PC-9 (cell line): ENCODE measurements around the gene C3. TPM values are rescaled to one million over a fixed set of nuclear protein-coding genes. Genes with fewer than 3 reads are reported as not detected.

Experiments used
- BruUV-seq: library from RNA; stranded (reverse); fragments of 400-500 nt; replicated peaks from 2 replicates; lab custom pipeline; 2021; lab: Mats Ljungman, UMichigan
- CTCF ChIA-PET: fragments of 300-600 bp; sonication (Branson Sonifier 250); formaldehyde crosslinking; loops from one replicate; lab custom pipeline; 2022; ENCODE audit warnings: antibody characterized with exemption; lab: Charles Lee
- POLR2A ChIA-PET: fragments of 300-600 bp; sonication (Branson Sonifier 250); formaldehyde crosslinking; loops from one replicate; lab custom pipeline; 2022; ENCODE audit warnings: antibody characterized with exemption; ENCODE audit not compliant: unreplicated experiment; lab: Charles Lee
- DNase-seq, 2 experiments: peaks; one replicate each; pipeline versions ENCODE4 v3.0.0 to v3.0.0-alpha.2; 2015 to 2022; ENCODE audit warnings: mixed read lengths in 1 of 2
- H2AFZ ChIP-seq: fragments of 200-600 bp; sonication (generic); 2 replicates; pipeline ENCODE4 v1.8.1; 2017; ENCODE audit warnings: antibody characterized with exemption
- H3F3A ChIP-seq: fragments of 200-600 bp; sonication (generic); 2 replicates; pipeline ENCODE4 v1.8.1; 2017; ENCODE audit warnings: antibody characterized with exemption, mild to moderate bottlenecking, low read depth; ENCODE audit not compliant: insufficient read depth
- H3K27ac ChIP-seq: fragments of 200-600 bp; sonication (generic); 2 replicates; pipeline ENCODE4 v1.6.1; 2016; ENCODE audit warnings: mixed run types
- H3K27me3 ChIP-seq: fragments of 200-600 bp; sonication (generic); 2 replicates; pipeline ENCODE4 v1.6.1; 2016; ENCODE audit warnings: low read depth, mixed run types; ENCODE audit not compliant: insufficient read depth
- H3K36me3 ChIP-seq: fragments of 200-600 bp; sonication (generic); 2 replicates; pipeline ENCODE4 v1.6.1; 2016; ENCODE audit warnings: low read depth, mixed run types
- H3K4me1 ChIP-seq: fragments of 200-600 bp; sonication (generic); replicated peaks from 2 replicates; pipeline ENCODE4 v1.6.1; 2016; ENCODE audit warnings: mixed run types; ENCODE audit not compliant: insufficient read depth
- H3K4me2 ChIP-seq: fragments of 200-600 bp; sonication (generic); 2 replicates; pipeline ENCODE4 v1.6.1; 2017; ENCODE audit warnings: mixed run types
- H3K4me3 ChIP-seq: fragments of 200-600 bp; sonication (generic); 2 replicates; pipeline ENCODE4 v1.6.1; 2016; ENCODE audit warnings: mixed run types
- H3K79me2 ChIP-seq: fragments of 200-600 bp; sonication (generic); 2 replicates; pipeline ENCODE4 v1.6.1; 2017; ENCODE audit warnings: low read depth, mixed run types
- H3K9me2 ChIP-seq: fragments of 200-600 bp; sonication (generic); 2 replicates; pipeline ENCODE4 v1.8.1; 2017; ENCODE audit warnings: mild to moderate bottlenecking; ENCODE audit not compliant: insufficient read depth
- H3K9me3 ChIP-seq: fragments of 200-600 bp; sonication (generic); 2 replicates; pipeline ENCODE4 v1.8.1; 2016; ENCODE audit warnings: low read depth; ENCODE audit not compliant: insufficient read depth
- H4K20me1 ChIP-seq: fragments of 200-600 bp; sonication (generic); 2 replicates; pipeline ENCODE4 v1.8.1; 2017; ENCODE audit not compliant: insufficient read depth
- CTCF ChIP-seq: fragments of 200-600 bp; sonication (generic); conservative IDR thresholded peaks from 2 replicates; pipeline ENCODE4 v1.6.1; 2017; ENCODE audit warnings: mixed run types, antibody characterized with exemption, mild to moderate bottlenecking, moderate library complexity
- EZH2 ChIP-seq: fragments of 200-600 bp; sonication (generic); IDR thresholded peaks from 2 replicates; pipeline ENCODE4 v1.8.0; 2017; ENCODE audit warnings: antibody characterized with exemption, low read depth
- intact Hi-C: fragments of 100-400 bp; cut with micrococcal nuclease; formaldehyde crosslinking; loops from one replicate; pipeline ENCODE4 v1.10.0; 2022; ENCODE audit not compliant: unreplicated experiment
- total RNA-seq: library from RNA; stranded (reverse); gene quantifications from 2 replicates; pipeline ENCODE4 v1.2.3, GENCODE V29; 2021

The C3 gene
- total RNA-seq, 1 experiment from 2014 or later, result 130 TPM

GRCh38 chr19:6712692-6713670 lies 7.5 kb downstream of the C3 start:
- no peaks in the 10 kb centered on the region for H3K9me3 ChIP-seq
- ChIA-PET POLR2A (no interaction called here), CTCF (no interaction called here)
- no peak overlapping the region for H3K27ac ChIP-seq
- H2AFZ ChIP-seq, result no peak overlapping the region
- H3K4me3 ChIP-seq, result no peak overlapping the region
- 0 out of 2 replicates have a peak, but pooled peaks cover 4% of the 10 kb centered on the region for H3F3A ChIP-seq
- H3K36me3 ChIP-seq, result no peaks in the 10 kb centered on the region
- no peaks in the 10 kb centered on the region for H3K27me3 ChIP-seq
- no peak for DNase-seq
- H4K20me1 ChIP-seq, result no peaks in the 10 kb centered on the region
- no TSS peak for BruUV-seq
- no peaks in the 10 kb centered on the region for H3K79me2 ChIP-seq
- intact Hi-C loops, result no loop called here
- no peaks in the 10 kb centered on the region for H3K9me2 ChIP-seq
- H3K4me2 ChIP-seq, result no peak overlapping the region
- H3K4me1 ChIP-seq, result no peaks in the 10 kb centered on the region
- no peak for TF ChIP-seq CTCF

GRCh38 chr19:6712231-6712630 lies 8.2 kb downstream of the C3 start:
- BruUV-seq, result no TSS peak

GRCh38 chr19:6711605-6712004 lies 8.8 kb downstream of the C3 start:
- Histone ChIP-seq H3K9me3 (no peaks in the 10 kb centered on the region), H3K4me1 (no peaks in the 10 kb centered on the region), H3K4me3 (no peak overlapping the region), H2AFZ (no peak overlapping the region), H3K79me2 (no peaks in the 10 kb centered on the region), H4K20me1 (no peaks in the 10 kb centered on the region), H3K4me2 (no peak overlapping the region), H3K36me3 (no peaks in the 10 kb centered on the region), H3K27ac (no peak overlapping the region), H3F3A (no peaks in the 10 kb centered on the region), H3K9me2 (no peaks in the 10 kb centered on the region), H3K27me3 (no peaks in the 10 kb centered on the region)
- intact Hi-C loops, result no loop called here
- POLR2A ChIA-PET, result no interaction called here
- no peak for DNase-seq
- no TSS peak for BruUV-seq
- CTCF ChIA-PET, result no interaction called here
- TF ChIP-seq CTCF (no peak), EZH2 (no peak)

More at GRCh38 chr19:6712231-6712630, 8.2 kb downstream of the C3 start:
- no peaks in the 10 kb centered on the region for H3K9me2 ChIP-seq
- intact Hi-C loops, result no loop called here
- ChIA-PET CTCF (no interaction called here), POLR2A (no interaction called here)
- H3K79me2 ChIP-seq, result no peaks in the 10 kb centered on the region
- no peaks in the 10 kb centered on the region for H3K9me3 ChIP-seq
- H3K27ac ChIP-seq, result no peak overlapping the region
- TF ChIP-seq EZH2 (no peak), CTCF (no peak)
- no peaks in the 10 kb centered on the region for H3K4me1 ChIP-seq
- no peaks in the 10 kb centered on the region for H3K27me3 ChIP-seq
- H3K4me3 ChIP-seq, result no peak overlapping the region
- no peaks in the 10 kb centered on the region for H3K36me3 ChIP-seq
- H3K4me2 ChIP-seq, result no peak overlapping the region
- no peaks in the 10 kb centered on the region for H4K20me1 ChIP-seq
- no peak for DNase-seq
- H3F3A ChIP-seq, result 0 out of 2 replicates have a peak, but pooled peaks cover 3% of the 10 kb centered on the region
- H2AFZ ChIP-seq, result no peak overlapping the region
